Measurements from ENCODE around the gene RGMA. TPM values are rescaled to one million over a fixed set of nuclear protein-coding genes. Genes with fewer than 3 reads are reported as not detected.

RGMA gene
- total and polyA plus RNA-seq, 2 of the 8 experiments (the other 6 are each of a cell fraction or from before 2014, with no cell fraction given), result 19.9 to 39.8 TPM

DNA sequence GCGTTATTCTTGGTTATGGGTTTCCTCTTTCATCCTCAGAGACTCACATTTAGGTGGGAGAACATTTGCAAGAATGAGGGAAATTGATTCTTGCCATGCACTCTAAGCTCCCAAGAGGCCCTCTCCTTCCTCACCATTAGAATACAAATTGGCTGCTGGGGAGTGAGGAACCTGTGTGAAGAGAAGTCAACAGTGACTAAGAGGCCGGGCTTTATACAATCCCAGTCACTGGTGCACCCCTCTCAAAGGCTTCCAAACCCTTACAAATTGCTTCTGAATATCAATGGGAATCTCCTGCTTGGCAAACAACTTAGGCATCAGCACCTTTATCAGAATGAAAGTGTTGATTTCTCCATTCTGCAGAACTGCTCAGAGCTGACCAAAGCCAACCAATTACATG, 16.5 kb upstream of the RGMA start:
- Histone ChIP-seq H3K79me1 (ENCODE audit: low read depth, low read length) (no peaks in the 10 kb centered on the region), H3K4me1 (replicated peaks in 1 of 4; ENCODE audit: control insufficient read depth in 3 of 4, insufficient read depth in 4 of 4, low read length in 3 of 4) (peaks cover 0 to 18% (median 8%) of the 10 kb centered on the region in 4 experiments; a peak in 6 of 7 replicates), H3K18ac (ENCODE audit: extremely low read depth, low read length) (no peak overlapping the region), H3K79me2 (ENCODE audit: control insufficient read depth in 1 of 2, insufficient read depth in 2 of 2, low read length in 2 of 2) (no peaks in the 10 kb centered on the region), H2AFZ (ENCODE audit: low read length) (no peak overlapping the region), H3K4ac (replicated peaks; ENCODE audit: insufficient read length, low read depth, low read length) (no peak overlapping the region), H2BK120ac (replicated peaks; ENCODE audit: low read depth, low read length) (no peak overlapping the region), H2BK12ac (ENCODE audit: low read depth, low read length) (no peak overlapping the region), H4K91ac (replicated peaks; ENCODE audit: insufficient read length, low read length) (no peak overlapping the region), H3K9ac (replicated peaks in 1 of 4; ENCODE audit: extremely low read depth in 1 of 4, low read depth in 3 of 4, low read length in 3 of 4) (no peak overlapping the region), H3K14ac (ENCODE audit: insufficient read length) (no peak overlapping the region), H4K20me1 (replicated peaks in 1 of 2; ENCODE audit: control insufficient read depth in 1 of 2, insufficient read depth in 2 of 2, low read length in 2 of 2) (no peaks in the 10 kb centered on the region), H3K27me3 (replicated peaks in 1 of 4; ENCODE audit: control insufficient read depth in 3 of 4, extremely low read depth in 1 of 4, insufficient read depth in 3 of 4, low read length in 3 of 4) (peaks cover 0 to 11% (median 6%) of the 10 kb centered on the region in 4 experiments; a peak in 6 of 7 replicates), H2AK5ac (ENCODE audit: low read depth, low read length) (no peak overlapping the region; the same call in 1 of the 2 replicates), H3K36me3 (ENCODE audit: control insufficient read depth in 2 of 4, insufficient read depth in 4 of 4, low read length in 3 of 4) (no peaks in the 10 kb centered on the region), H3K56ac (replicated peaks; ENCODE audit: insufficient read length, low read depth, low read length) (no peak overlapping the region), H3K4me2 (ENCODE audit: insufficient read depth in 1 of 2, low read depth in 2 of 2, low read length in 2 of 2) (peak overlapping the region; percentile 5 to 43; a peak in 3 of 4 replicates), H3K23ac (ENCODE audit: insufficient read length) (no peak overlapping the region), H2BK20ac (ENCODE audit: low read length) (0 out of 2 replicates have a peak overlapping the region, but pooled peaks have one; percentile 66), H3K27ac (ENCODE audit: low read depth, low read length) (no peak overlapping the region), H4K8ac (ENCODE audit: extremely low read depth, insufficient read depth, low read length) (no peak overlapping the region), H2BK5ac (ENCODE audit: low read depth, low read length) (no peak overlapping the region; the same call in 1 of the 2 replicates), H3K23me2 (ENCODE audit: low read depth, low read length) (no peaks in the 10 kb centered on the region; the same call in 1 of the 2 replicates), H3K4me3 (ENCODE audit: extremely low read depth in 1 of 4, insufficient read depth in 2 of 4, low read depth in 3 of 4, low read length in 4 of 4) (peak overlapping the region in 1 of 4 experiments; percentile 31; a peak in 1 of 8 replicates), H2BK15ac (ENCODE audit: low read length) (no peak overlapping the region), H3K9me3 (ENCODE audit: insufficient read depth in 2 of 2, low read depth in 1 of 2, low read length in 1 of 2) (no peaks in the 10 kb centered on the region), H4K5ac (ENCODE audit: insufficient read length, low read depth, low read length) (no peak overlapping the region)
- FAIRE-seq (peak; percentile 45), DNase-seq (ENCODE audit: low read depth in 1 of 2, low spot score in 2 of 2) (no peak)
- ChIA-PET POLR2A (ENCODE audit: partially characterized antibody) (no interaction called here), CTCF (ENCODE audit: partially characterized antibody) (interaction anchor here (1.0 to 1.5 kb wide), 4 partner anchors 11 to 438 kb away, joined by 3 to 8 read pairs (median 4); no protein-coding TSS in a partner anchor)
- 32% methylated on average over 2 of the region's 2 CpGs; no CpG with 5 or more reads in 1 of the 2 experiments for WGBS, 2 experiments (ENCODE audit: extremely low coverage in 1 of 2, insufficient coverage in 1 of 2, insufficient read length in 1 of 2, insufficient replicate concordance in 2 of 2, low coverage in 1 of 2, low lambda C conversion rate in 2 of 2, missing lambda C conversion rate in 1 of 2)
- no peak for TF ChIP-seq SAP30 (IDR thresholded peaks at IDR 0.05; ENCODE audit: insufficient read depth, insufficient replicate concordance, low read length)
- no peak for TF ChIP-seq CBX8 (IDR thresholded peaks at IDR 0.05; ENCODE audit: borderline replicate concordance, low read depth, low read length)
- no peak for TF ChIP-seq RXRA (IDR thresholded peaks at IDR 0.05; ENCODE audit: insufficient read depth, low read depth, low read length)
- TF ChIP-seq SIX5 (IDR thresholded peaks at IDR 0.05; ENCODE audit: low read depth, low read length), result no peak
- TF ChIP-seq SP4 (IDR thresholded peaks at IDR 0.05; ENCODE audit: low read length), result no peak
- no peak for TF ChIP-seq BRCA1 (IDR thresholded peaks at IDR 0.05; ENCODE audit: low read depth, low read length)
- TF ChIP-seq FOSL1 (IDR thresholded peaks at IDR 0.05; ENCODE audit: insufficient read depth, low read depth, low read length), result no peak
- no peak for TF ChIP-seq GTF2F1 (IDR thresholded peaks at IDR 0.05; ENCODE audit: borderline replicate concordance, low read depth, low read length)
- no peak for TF ChIP-seq HDAC2 (IDR thresholded peaks at IDR 0.05; ENCODE audit: borderline replicate concordance in 1 of 2, low read depth in 2 of 2, low read length in 2 of 2)
- no peak for TF ChIP-seq RNF2 (IDR thresholded peaks at IDR 0.05; ENCODE audit: borderline replicate concordance, low read depth, low read length, missing control alignments, poor library complexity, severe bottlenecking)
- no peak for TF ChIP-seq HDAC6 (IDR thresholded peaks at IDR 0.05; ENCODE audit: low read depth, low read length)
- TF ChIP-seq BCL11A (IDR thresholded peaks at IDR 0.05; ENCODE audit: low read depth in 2 of 2, low read length in 2 of 2), result no peak

Measured in H1 (cell line).